HEK293 (cell line): ENCODE data around the gene TTLL10.

Source experiments
- CTCF ChIP-seq: fragments of 450-650 bp; formaldehyde crosslinking; IDR thresholded peaks from 2 replicates; pipeline ENCODE4 v1.5.1; 2016; ENCODE audit warnings: missing biosample characterization, missing genetic modification characterization
- ELK4 ChIP-seq: IDR thresholded peaks from 2 replicates; pipeline ENCODE4 v1.6.1; 2011; ENCODE audit warnings: mild to moderate bottlenecking, low read depth, low read length, borderline replicate concordance
- KLF1 ChIP-seq: fragments of 450-650 bp; formaldehyde crosslinking; IDR thresholded peaks from 2 replicates; pipeline ENCODE4 v1.5.1; 2016; ENCODE audit warnings: missing biosample characterization, missing genetic modification characterization
- KLF17 ChIP-seq: fragments of 450-650 bp; formaldehyde crosslinking; IDR thresholded peaks from 2 replicates; pipeline ENCODE4 v1.5.1; 2016; ENCODE audit warnings: missing biosample characterization, missing genetic modification characterization
- YY1 ChIP-seq: fragments of 450-650 bp; formaldehyde crosslinking; IDR thresholded peaks from 2 replicates; pipeline ENCODE4 v1.5.1; 2018; ENCODE audit warnings: missing biosample characterization, missing genetic modification characterization
- ZNF133 ChIP-seq: fragments of 450-650 bp; formaldehyde crosslinking; IDR thresholded peaks from 2 replicates; pipeline ENCODE4 v1.5.1; 2016; ENCODE audit warnings: missing biosample characterization, missing genetic modification characterization
- ZNF19 ChIP-seq: fragments of 450-650 bp; formaldehyde crosslinking; IDR thresholded peaks from 2 replicates; pipeline ENCODE4; 2016; ENCODE audit warnings: missing biosample characterization, missing genetic modification characterization, low read depth
- ZNF24 ChIP-seq: fragments of 450-650 bp; formaldehyde crosslinking; IDR thresholded peaks from 2 replicates; pipeline ENCODE4 v1.5.1; 2016; ENCODE audit warnings: missing biosample characterization, missing genetic modification characterization
- ZNF530 ChIP-seq: fragments of 450-650 bp; formaldehyde crosslinking; IDR thresholded peaks from 2 replicates; pipeline ENCODE4 v1.5.1; 2016; ENCODE audit warnings: low read depth, missing biosample characterization, missing genetic modification characterization
- ZNF629 ChIP-seq: fragments of 450-650 bp; formaldehyde crosslinking; IDR thresholded peaks from 2 replicates; pipeline ENCODE4 v1.5.1; 2017; ENCODE audit warnings: missing biosample characterization, missing genetic modification characterization

- TF ChIP-seq ZNF19 (tag by site-specific recombination) (no peak), CTCF (tag by site-specific recombination) (no peak), YY1 (no peak), ZNF24 (tag by site-specific recombination) (no peak), ELK4 (no peak), ZNF133 (no peak), KLF1 (tag by site-specific recombination) (0 out of 2 replicates have a peak, but pooled peaks have one; percentile 7), ZNF629 (no peak), ZNF530 (tag by site-specific recombination) (no peak), KLF17 (no peak)
These were observed 4.1 kb upstream of the TTLL10 start for GRCh38 chr1:1169429-1170214.
